Measurements from ENCODE around the gene IL27RA.

DNA sequence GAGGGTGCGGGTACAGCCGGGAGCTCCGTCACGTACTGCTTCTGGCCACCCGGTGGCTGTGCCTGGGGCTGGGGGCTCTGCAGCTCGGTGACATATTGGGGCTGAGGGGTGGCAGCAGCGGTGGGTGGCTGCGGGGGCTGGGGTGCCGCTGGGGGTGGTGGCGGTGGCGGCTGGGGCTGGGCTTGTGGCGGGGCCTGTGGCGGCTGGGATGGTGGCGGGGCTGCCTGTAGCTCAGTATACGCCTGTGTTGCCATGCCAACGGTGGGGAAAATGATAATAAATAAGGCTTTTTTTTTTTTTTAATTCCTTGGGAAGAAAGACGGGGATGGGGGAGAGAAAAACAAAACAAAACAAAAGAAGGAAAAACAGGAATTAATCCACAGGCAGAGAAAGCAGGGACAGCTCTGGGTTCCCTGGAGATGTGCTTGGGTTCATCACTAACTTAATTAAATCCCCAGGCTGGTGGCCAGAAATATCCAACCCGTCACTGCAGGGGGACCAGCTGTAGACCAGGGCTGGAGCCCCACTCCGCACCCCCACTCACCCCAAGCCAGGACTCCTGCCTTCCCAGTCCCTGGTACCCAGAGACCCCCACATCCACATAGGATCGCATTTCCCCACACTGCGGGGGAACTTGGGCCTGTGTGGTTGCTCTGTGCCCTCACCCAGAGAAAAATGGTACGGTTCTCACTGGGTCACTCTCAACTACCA, 37.8 kb upstream of the IL27RA start:
- TF ChIP-seq, protein P1, sequence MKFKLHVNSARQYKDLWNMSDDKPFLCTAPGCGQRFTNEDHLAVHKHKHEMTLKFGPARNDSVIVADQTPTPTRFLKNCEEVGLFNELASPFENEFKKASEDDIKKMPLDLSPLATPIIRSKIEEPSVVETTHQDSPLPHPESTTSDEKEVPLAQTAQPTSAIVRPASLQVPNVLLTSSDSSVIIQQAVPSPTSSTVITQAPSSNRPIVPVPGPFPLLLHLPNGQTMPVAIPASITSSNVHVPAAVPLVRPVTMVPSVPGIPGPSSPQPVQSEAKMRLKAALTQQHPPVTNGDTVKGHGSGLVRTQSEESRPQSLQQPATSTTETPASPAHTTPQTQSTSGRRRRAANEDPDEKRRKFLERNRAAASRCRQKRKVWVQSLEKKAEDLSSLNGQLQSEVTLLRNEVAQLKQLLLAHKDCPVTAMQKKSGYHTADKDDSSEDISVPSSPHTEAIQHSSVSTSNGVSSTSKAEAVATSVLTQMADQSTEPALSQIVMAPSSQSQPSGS (tag by site-specific recombination; IDR thresholded peaks at IDR 0.05; ENCODE audit: low read depth): no peak
- TF ChIP-seq CTCF (tag by site-specific recombination; IDR thresholded peaks at IDR 0.05) (no peak), ZFP3 (tag by site-specific recombination; IDR thresholded peaks at IDR 0.05; ENCODE audit: low read depth) (no peak), ZNF214 (tag by site-specific recombination; IDR thresholded peaks at IDR 0.05; ENCODE audit: borderline replicate concordance) (no peak), ZNF629 (tag by site-specific recombination; IDR thresholded peaks at IDR 0.05) (no peak), ZBTB7A (tag by site-specific recombination; IDR thresholded peaks at IDR 0.05; ENCODE audit: low read depth) (no peak)
- TF ChIP-seq, protein P2, sequence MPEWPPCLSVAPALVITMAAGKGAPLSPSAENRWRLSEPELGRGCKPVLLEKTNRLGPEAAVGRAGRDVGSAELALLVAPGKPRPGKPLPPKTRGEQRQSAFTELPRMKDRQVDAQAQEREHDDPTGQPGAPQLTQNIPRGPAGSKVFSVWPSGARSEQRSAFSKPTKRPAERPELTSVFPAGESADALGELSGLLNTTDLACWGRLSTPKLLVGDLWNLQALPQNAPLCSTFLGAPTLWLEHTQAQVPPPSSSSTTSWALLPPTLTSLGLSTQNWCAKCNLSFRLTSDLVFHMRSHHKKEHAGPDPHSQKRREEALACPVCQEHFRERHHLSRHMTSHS (tag by site-specific recombination; IDR thresholded peaks at IDR 0.05): no peak

All from HEK293 (cell line).